ENCODE measurements around the gene FAM98A.

DNA sequence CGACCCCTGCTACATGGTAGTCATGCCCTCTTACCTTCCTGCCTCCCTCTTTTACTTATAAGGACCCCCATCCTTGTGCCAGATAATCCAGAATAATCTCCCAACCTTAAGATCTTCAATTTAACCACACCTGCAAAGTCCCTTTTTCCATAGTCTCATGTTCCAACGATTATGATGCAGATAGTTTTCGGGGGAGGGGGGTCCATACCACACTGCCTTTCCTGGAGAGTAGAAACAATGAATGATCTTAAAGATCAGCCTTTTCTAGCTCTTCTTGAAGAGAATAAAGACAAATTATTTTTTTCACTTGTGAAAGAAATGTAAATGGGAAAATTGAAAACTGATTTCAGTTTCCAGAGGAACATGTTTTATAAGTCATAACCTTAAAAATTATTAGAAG lies 4.3 kb upstream of the FAM98A start:
- TF ChIP-seq, protein P1, sequence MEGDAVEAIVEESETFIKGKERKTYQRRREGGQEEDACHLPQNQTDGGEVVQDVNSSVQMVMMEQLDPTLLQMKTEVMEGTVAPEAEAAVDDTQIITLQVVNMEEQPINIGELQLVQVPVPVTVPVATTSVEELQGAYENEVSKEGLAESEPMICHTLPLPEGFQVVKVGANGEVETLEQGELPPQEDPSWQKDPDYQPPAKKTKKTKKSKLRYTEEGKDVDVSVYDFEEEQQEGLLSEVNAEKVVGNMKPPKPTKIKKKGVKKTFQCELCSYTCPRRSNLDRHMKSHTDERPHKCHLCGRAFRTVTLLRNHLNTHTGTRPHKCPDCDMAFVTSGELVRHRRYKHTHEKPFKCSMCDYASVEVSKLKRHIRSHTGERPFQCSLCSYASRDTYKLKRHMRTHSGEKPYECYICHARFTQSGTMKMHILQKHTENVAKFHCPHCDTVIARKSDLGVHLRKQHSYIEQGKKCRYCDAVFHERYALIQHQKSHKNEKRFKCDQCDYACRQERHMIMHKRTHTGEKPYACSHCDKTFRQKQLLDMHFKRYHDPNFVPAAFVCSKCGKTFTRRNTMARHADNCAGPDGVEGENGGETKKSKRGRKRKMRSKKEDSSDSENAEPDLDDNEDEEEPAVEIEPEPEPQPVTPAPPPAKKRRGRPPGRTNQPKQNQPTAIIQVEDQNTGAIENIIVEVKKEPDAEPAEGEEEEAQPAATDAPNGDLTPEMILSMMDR (IDR thresholded peaks at IDR 0.05; ENCODE audit: poor library complexity, severe bottlenecking): no peak
- no peak for TF ChIP-seq EZH2 (IDR thresholded peaks at IDR 0.05; ENCODE audit: borderline replicate concordance, insufficient read depth, low read length, poor library complexity, severe bottlenecking)
- no peak for TF ChIP-seq POLR2AphosphoS5 (IDR thresholded peaks at IDR 0.05)
